GM19328 (cell line): ENCODE results near the gene GMNN.
A peak's percentile ranks its signal among the peaks of the same experiment; 100 is the strongest.
"Not testable (repeated sequence)": the region's sequence is repeated elsewhere in the genome, so short reads cannot be mapped to it uniquely, and the experiment has no call there.

Experiments used
- ATAC-seq: cut with Tn5 transposase; IDR thresholded peaks from one replicate; pipeline ENCODE4 v1.9.1; 2021; ENCODE audit warnings: mild to moderate bottlenecking, moderate library complexity; ENCODE audit not compliant: unreplicated experiment

GMNN gene

GRCh38 chr6:24774696-24775519 is at the start of gene GMNN:
Gene GMNN, plus strand, starts transcription at chr6:24774937. Its CDS starts 2,310 bp downstream, at chr6:24777247.
- ATAC-seq, result peak; percentile 95

GRCh38 chr6:24730653-24731052 is 44.1 kb upstream of the GMNN start:
- not testable (repeated sequence) for ATAC-seq

DNA sequence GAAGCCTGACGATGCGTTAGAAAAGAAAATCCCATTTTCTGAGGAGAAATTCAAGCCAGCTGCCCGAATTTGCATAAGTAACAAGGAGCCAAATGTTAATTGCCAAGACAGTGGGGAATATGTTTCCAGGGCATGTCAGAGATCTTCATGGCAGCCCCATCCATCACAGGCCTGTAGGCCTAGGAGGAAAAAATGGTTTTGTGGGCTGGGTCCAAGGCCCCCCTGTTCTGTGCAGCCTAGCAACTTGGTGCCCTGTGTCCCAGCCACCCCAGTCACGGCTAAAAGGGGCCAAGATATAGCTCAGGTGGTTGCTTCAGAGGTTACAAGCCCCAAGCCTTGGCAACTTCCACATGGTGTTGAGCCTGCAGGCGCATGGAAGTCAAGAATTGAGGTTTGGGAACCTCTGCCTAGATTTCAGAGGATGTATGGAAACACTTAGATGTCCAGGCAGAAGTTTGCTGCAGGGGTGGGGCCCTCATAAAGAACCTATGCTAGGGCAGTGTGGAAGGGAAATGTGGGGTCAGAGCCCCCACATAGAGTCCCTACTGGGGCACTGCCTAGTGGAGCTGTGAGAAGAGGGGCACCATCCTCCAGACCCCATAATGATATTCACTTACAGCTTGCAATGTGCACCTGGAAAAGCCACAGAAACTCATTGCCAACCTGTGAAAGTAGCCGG is 43.1 kb upstream of the GMNN start:
- not testable (repeated sequence) for ATAC-seq

GRCh38 chr6:24734166-24734565 is 40.6 kb upstream of the GMNN start:
- no peak for ATAC-seq

- ATAC-seq, result not testable (repeated sequence)
These were observed 40.0 kb upstream of the GMNN start for GRCh38 chr6:24734710-24735109.

- no peak for ATAC-seq
These were observed 36.0 kb upstream of the GMNN start for GRCh38 chr6:24738741-24739140.

DNA sequence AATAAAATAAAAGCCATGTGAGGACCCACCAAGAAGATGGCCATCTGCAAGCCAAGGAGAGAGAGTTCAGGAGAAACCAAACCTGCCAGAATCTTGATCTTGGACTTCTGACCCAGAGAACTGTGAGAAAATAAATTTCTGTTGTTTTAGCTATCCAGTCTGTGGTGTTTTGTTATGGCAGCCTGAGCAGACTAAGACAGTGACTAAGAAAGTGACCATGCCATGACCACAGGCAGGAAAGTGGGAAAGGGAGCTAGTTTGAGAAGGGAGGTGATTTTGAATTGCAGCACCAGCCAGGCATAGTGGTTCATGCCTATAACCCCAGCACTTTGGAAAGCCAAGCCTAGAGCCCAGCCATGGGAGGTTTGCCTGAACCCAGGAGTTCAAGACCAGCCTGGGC is 33.9 kb upstream of the GMNN start:
- no peak for ATAC-seq

DNA sequence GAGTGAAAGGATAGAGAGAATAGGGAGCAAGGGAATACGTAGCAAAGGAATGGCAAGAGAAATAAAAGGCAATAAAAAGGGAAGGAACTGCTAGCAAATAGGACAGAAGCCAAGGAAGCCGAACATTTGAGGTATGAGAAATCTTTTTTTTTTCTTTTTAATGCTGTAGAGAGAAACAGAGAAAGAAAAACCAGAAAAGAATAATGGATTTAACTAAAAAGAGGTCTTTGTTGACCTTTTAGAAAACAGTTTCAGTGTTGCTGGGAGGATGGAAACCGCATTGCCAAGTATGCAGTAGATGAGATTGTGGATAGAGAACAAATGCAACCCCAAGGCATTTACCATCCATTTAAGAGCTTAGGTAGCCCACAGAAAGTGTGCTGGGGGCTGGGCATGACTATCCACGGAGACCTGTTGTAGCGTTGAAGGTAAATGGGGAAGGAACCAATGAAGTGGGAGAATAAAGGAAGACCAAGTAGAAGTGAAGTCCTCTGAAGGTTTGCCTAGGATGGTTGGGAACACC is 32.5 kb upstream of the GMNN start:
- no peak for ATAC-seq

DNA sequence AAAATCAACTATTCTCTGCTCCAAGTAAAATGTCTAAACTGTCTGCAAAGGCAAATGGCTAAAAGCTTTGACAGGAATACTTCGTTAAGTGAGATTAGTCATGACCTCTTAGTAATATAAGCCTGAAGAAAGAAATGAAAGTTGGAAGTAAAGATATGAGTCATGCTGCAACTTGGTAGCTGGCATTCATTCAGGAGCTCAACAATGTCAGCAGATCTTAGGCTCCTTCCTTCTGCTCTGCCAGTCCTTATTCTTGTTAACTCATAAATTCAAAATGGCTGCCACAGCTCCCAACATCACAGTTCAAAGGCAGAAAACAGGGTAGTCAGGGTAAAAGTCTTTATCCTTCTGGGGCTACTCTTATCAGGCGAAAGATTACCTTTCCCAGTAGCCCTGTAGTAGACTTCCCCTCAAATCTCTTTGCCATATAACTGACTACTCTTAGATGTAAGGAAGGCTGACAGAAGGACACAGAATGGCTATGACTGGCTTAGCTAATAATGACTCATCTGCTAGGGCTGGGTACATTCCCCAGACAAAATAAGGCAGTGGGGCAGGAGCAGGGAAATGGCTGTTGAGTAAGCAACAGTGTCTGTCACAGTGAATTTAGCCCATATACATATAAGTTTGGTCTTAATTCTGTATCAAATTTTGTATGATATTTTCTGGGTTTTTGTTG is 31.3 kb upstream of the GMNN start:
- ATAC-seq, result peak; percentile 65

DNA sequence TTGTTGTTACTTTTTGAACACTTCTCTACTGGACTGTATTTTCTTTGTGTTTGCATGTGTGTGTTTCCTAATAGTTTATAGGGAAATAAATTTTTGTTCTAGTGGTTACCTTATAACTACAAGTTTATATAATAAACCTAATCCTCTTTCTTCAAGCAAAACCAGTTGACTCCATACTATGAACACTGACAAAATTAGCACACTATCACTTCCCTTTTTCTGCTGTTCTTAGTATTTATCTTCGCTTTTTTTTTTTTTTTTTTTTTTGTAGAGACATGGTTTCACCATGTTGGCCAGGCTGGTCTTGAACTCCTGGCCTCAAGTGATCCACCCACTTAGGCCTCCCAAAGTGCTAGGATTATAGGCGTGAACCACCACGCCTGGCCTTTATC is 30.8 kb upstream of the GMNN start:
- no peak for ATAC-seq

- no peak for ATAC-seq
These were observed 29.8 kb upstream of the GMNN start for GRCh38 chr6:24744911-24745310.

DNA sequence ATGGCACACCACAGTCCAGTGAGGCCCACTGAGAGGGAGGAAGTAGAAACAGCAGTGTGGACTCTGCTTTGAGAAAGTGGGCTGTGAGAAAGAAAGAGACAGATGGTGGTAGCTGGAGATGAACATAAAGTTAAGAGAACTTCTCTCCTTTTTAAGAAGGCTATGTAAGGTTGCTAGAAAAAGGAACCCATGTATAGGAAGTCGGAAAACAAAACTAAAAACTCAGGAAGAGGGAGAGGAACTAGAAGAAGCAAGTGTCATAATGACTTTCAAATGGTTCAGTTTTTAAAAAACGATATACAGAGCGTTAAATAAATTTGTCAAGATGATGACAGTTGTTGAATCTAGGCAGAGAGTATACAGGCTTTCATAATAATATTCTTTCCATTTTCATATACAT is 25.4 kb upstream of the GMNN start:
- no peak for ATAC-seq

GRCh38 chr6:24750878-24751277 is 23.9 kb upstream of the GMNN start:
- ATAC-seq, result not testable (repeated sequence)

- ATAC-seq, result no peak
These were observed 22.2 kb upstream of the GMNN start for GRCh38 chr6:24752503-24752902.

DNA sequence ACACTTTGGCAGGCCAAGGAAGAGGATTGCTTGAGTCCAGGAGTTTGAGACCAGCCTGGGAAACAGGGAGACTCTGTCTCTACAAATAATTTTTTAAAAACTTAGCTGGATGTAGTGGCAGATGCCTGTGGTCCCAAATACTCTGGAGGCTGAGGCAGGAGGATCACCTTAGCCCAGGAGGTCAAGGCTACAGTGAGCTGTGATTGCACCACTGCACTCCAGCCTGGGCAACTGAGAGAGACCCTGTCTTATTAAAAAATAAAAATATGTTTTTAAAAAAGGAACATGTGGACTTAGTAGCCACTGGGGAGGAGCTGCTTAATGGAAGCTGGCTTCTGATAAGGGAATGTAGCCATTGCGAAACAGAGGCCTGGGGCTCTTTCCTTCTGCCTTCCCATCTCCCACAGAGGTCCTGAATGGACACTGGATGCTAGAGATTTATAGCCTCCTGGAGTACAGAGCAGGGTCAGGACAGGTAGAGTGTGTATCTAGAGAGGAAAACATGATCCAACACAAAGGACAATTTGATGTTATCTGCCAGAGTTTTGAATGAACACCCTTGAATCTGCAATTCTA is 21.7 kb upstream of the GMNN start:
- ATAC-seq, result no peak

DNA sequence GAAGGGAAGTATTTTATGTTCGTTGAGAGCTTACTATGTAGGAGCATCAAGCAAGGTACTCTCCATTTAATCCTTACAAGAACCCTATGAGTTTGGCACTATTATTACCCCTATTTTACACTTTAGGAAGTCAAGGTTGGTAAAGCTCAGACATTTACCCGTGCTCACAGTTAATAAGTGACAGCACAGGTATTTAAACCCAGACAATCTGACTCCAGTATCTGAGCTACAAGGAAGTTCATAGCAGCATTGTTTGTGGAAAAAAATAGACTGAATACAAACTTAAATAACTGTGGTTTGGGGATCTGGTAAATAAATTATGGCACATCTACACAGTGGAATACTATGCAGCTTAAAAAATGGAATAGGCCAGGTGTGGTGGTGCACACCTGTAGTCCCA is 21.2 kb upstream of the GMNN start:
- no peak for ATAC-seq

DNA sequence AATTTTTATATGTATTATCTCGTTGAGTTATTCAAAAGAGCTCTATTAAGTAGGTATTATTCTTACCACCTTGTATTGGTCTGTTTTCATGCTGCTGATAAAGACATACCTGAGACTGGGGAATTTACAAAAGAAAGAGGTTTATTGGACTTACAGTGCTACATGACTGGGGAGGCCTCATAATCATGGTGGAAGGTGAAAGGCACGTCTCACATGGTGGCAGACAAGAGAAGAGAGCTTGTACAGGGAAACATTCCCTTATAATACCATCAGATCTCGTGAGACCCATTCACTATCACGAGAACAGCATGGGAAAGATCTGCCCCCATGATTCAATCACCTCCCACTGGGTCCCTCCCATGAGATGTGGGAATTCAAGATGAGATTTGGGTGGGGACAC is 20.4 kb upstream of the GMNN start:
- ATAC-seq, result not testable (repeated sequence)

DNA sequence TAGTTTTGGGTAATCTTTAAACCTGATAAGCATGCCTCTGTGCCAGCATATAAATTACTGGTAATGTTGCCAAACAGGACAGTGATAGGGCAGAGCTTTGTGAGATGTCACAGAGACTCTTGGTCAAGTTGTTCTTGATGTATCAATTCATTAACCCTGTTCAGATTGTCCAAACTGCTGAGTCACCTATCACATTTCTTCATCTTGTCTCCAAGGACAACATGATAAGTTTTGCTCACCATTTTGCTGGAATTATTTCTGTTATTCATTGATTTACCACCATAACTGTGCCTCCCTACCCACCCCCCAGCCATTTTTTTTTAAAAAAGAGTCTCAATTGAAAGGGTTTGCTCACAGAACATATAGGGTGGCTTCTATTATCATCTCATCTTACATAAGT is 19.5 kb upstream of the GMNN start:
- ATAC-seq, result no peak

DNA sequence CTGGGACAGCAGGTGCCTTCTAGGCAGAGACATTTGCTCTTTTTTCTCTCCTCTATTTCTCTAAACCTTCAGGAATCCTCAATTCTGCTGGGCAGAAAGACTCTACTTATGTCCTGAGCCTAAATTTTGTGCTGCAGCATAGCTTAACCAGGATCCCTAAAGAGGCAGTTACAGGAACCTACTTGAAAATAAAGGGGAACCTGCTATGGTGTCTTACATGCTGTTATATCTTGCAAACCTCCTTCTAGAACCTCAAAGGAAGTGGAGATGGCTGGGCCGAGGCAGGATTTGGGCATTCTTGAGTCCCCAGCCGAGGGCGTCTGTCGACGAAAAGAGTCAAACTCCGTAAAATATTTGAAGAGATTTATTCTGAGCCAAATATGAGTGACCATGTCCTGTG is 17.1 kb upstream of the GMNN start:
- no peak for ATAC-seq

DNA sequence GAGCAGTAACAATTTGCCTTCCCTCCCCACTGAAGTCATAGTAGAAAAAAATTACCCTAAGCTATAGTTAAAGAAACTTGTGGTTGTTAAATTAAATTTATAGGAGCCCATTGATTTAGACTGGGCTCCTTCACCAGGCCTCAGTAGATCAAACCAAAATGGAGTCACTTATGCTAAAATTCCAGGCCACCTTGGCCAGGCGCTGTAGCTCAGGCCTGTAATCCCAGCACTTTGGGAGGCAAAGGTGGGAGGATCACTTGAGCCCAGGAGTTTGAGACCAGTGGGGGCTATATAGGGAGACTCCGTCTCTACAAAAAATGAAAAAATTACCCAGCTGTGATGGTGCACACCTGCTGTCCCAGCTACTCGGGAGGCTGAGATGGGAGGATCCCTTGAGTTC is 15.0 kb upstream of the GMNN start:
- ATAC-seq, result no peak

- ATAC-seq, result no peak
These were observed 14.5 kb upstream of the GMNN start for GRCh38 chr6:24760210-24760609.
